Thyroid gland (tissue), 4 donors: ENCODE results near the gene KIRREL1. TPM values are rescaled to one million over a fixed set of nuclear protein-coding genes. Genes with fewer than 3 reads are reported as not detected.

ENCODE experiments used
- DNase-seq, 2 donors: peaks; one replicate each; pipeline ENCODE4 v3.0.0-alpha.2; 2019
- H3K27ac ChIP-seq, 3 donors: fragments of 200-600 bp; sonication (generic); 1 replicate in 2 of 3; 2 replicates in 1 of 3; pipeline ENCODE4 v1.5.1; 2016 to 2019; ENCODE audit warnings: mild to moderate bottlenecking in 1 of 3, moderate library complexity in 1 of 3
- H3K27me3 ChIP-seq: fragments of 200-600 bp; sonication (generic); one replicate; pipeline ENCODE4 v1.5.1; 2019
- H3K36me3 ChIP-seq, 2 donors: fragments of 200-600 bp; sonication (generic); one replicate each; pipeline ENCODE4 v1.5.1; 2016 to 2019
- H3K4me1 ChIP-seq, 2 donors: fragments of 200-600 bp; sonication (generic); one replicate each; pipeline ENCODE4 v1.5.1; 2017 to 2019
- H3K4me3 ChIP-seq, 3 donors: fragments of 200-600 bp; sonication (generic); replicated peaks in 1 of 3; 1 replicate in 2 of 3; 2 replicates in 1 of 3; pipeline ENCODE4 v1.5.1; 2016; ENCODE audit warnings: mild to moderate bottlenecking in 1 of 3
- H3K9me3 ChIP-seq: fragments of 200-600 bp; sonication (generic); one replicate; pipeline ENCODE4 v1.5.1; 2017
- CTCF ChIP-seq, 6 experiments: fragments of 200-600 bp in 3 of 6; fragments of 450-650 bp in 3 of 6; sonication (generic) in 3 of 6; IDR thresholded peaks; one replicate each; pipeline ENCODE4 v1.5.1; 2016 to 2019; ENCODE audit warnings: antibody characterized with exemption in 6 of 6, mild to moderate bottlenecking in 2 of 6, inconsistent platforms in 1 of 6, moderate library complexity in 1 of 6
- POLR2A ChIP-seq, 2 donors: fragments of 450-650 bp; IDR thresholded peaks; one replicate each; pipeline ENCODE4 v1.6.1; 2017; ENCODE audit warnings: antibody characterized with exemption in 2 of 2, mild to moderate bottlenecking in 2 of 2, moderate library complexity in 1 of 2
- WGBS, 2 donors: methylation state at CpG; one replicate each; pipeline ENCODE4 v1.1.5; 2017; 5-methylcytosine and 5-hydroxymethylcytosine counted together
- intact Hi-C: fragments of 100-400 bp; cut with DNase I; formaldehyde crosslinking; loops from one replicate; pipeline ENCODE4 v1.15.1; 2023
- total RNA-seq, 4 donors: library from RNA; depleted of rRNA; stranded (reverse); fragments of >200 nt; gene quantifications; one replicate each; pipeline ENCODE4 v1.2.3, GENCODE V29; 2016

KIRREL1 gene
- total RNA-seq, 4 donors from 2014 or later: 22.7 to 27.5 (median 24.1) TPM

DNA sequence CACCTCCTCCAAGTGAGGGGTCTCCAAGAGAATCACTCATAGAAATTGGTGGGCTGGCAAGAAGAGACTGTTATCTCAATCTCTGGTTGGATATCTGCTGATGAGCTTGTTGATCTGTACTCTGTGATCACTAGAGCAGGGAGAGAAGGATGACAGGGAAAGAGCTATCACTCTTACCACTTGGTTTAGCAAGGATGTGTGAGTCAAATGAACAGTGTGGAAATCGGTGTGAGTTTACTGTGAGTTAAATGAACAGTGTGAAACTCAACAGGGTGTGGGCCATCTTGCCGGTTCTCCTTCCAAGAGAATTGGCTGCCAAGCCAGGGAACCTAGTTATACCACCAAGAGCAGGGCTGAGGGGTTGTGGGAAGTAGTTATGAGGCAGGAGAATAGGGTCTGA lies 154.0 kb downstream of the KIRREL1 start:
- Histone ChIP-seq H3K36me3 (no peaks in the 10 kb centered on the region), H3K4me1 (peaks cover 0 to 7% of the 10 kb centered on the region in 2 donors), H3K4me3 (no peak overlapping the region), H3K27ac (peak overlapping the region in 2 of 3 donors; percentile 46 to 62), H3K9me3 (no peaks in the 10 kb centered on the region), H3K27me3 (no peaks in the 10 kb centered on the region)
- DNase-seq: no peak
- WGBS, 2 donors: 78 to 80% methylated on average over 2 of the region's 2 CpGs
- no peak for TF ChIP-seq POLR2A (IDR thresholded peaks at IDR 0.05)
- intact Hi-C loops: no loop called here

DNA sequence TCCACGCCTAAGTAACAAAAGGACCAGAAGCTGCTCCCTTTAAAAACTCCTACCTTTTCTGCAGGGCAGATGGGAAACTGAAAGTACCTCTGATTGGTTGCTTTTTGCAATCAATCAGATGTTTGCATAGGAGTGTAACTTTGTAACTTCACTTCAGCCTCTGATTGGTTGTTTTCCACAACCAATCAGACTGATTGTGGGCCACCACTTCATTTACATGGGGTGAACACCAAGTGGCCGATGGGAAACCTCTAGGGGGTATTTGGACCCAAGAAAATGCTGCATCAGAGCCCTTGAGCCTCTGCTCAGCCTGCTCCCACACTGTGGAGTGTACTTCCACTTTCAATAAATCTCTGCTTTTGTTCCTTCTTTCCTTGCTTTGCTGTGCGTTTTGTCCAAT lies 154.4 kb downstream of the KIRREL1 start:
- Histone ChIP-seq H3K27ac (peak overlapping the region in 2 of 3 donors; percentile 3 to 62), H3K9me3 (no peaks in the 10 kb centered on the region)
- WGBS, 2 donors: 86 to 89% methylated on average over 3 of the region's 3 CpGs

GRCh38 chr1:158148468-158148867 lies 155.0 kb downstream of the KIRREL1 start:
- intact Hi-C loops: no loop called here
- no peak for TF ChIP-seq POLR2A (IDR thresholded peaks at IDR 0.05)
- TF ChIP-seq CTCF (IDR thresholded peaks at IDR 0.05): no peak
- 66 to 82% methylated on average over 1 of the region's 1 CpG for WGBS, 2 donors
- Histone ChIP-seq H3K36me3 (no peaks in the 10 kb centered on the region), H3K4me3 (no peak overlapping the region), H3K27me3 (no peaks in the 10 kb centered on the region), H3K27ac (peak overlapping the region in 2 of 3 donors; percentile 3 to 62), H3K9me3 (no peaks in the 10 kb centered on the region), H3K4me1 (peaks cover 0 to 7% of the 10 kb centered on the region in 2 donors)
- DNase-seq: no peak

More for the DNA sequence above, 154.4 kb downstream of the KIRREL1 start:
- no peaks in the 10 kb centered on the region for H3K27me3 ChIP-seq
- no peaks in the 10 kb centered on the region for H3K36me3 ChIP-seq
- peaks cover 0 to 7% of the 10 kb centered on the region in 2 donors for H3K4me1 ChIP-seq
- intact Hi-C loops: no loop called here
- TF ChIP-seq POLR2A (IDR thresholded peaks at IDR 0.05) (no peak), CTCF (IDR thresholded peaks at IDR 0.05) (no peak)
- no peak overlapping the region for H3K4me3 ChIP-seq
- DNase-seq: no peak

- H3K4me1 ChIP-seq: peaks cover 0 to 7% of the 10 kb centered on the region in 2 donors
- H3K36me3 ChIP-seq: no peaks in the 10 kb centered on the region
- peak in 1 of 2 donors; percentile 8 for DNase-seq
- peak overlapping the region in 2 of 3 donors; percentile 21 to 62 for H3K27ac ChIP-seq
- H3K9me3 ChIP-seq: no peaks in the 10 kb centered on the region
- no peaks in the 10 kb centered on the region for H3K27me3 ChIP-seq
- H3K4me3 ChIP-seq: peak overlapping the region in 1 of 3 donors; percentile 9
- no peak for TF ChIP-seq POLR2A (IDR thresholded peaks at IDR 0.05)
- no peak for TF ChIP-seq CTCF (IDR thresholded peaks at IDR 0.05)
- intact Hi-C loops: no loop called here
- 38 to 54% methylated on average over 8 of the region's 8 CpGs for WGBS, 2 donors
These were observed 155.7 kb downstream of the KIRREL1 start for GRCh38 chr1:158149175-158149574.

Other genes with a start within 250 kb of the KIRREL1 start
- not detected for gene FCRL2, start 216.5 kb upstream of the KIRREL1 start, total RNA-seq
- gene FCRL1, start 173.5 kb upstream of the KIRREL1 start, total RNA-seq: not detected
- not detected for gene CD5L, start 151.8 kb upstream of the KIRREL1 start, total RNA-seq
- gene CD1D, start 187.2 kb downstream of the KIRREL1 start, total RNA-seq: 1 to 10 TPM in 3 of 4 donors, under 1 TPM in 1; 0.45 to 2.8 (median 1.7) TPM